ENCODE data around the gene SLC25A40. TPM values are rescaled to one million over a fixed set of nuclear protein-coding genes. Genes with fewer than 3 reads are reported as not detected.
"Not testable (repeated sequence)": the region's sequence is repeated elsewhere in the genome, so short reads cannot be mapped to it uniquely, and the experiment has no call there.

The SLC25A40 gene
- total RNA-seq, 2 experiments from 2014 or later: 9.4 to 11.1 TPM

GRCh38 chr7:87870471-87870870 lies 5.7 kb downstream of the SLC25A40 start:
- Mint-ChIP-seq H3K27me3 (no peaks in the 10 kb centered on the region), H3K4me1 (ENCODE audit: low read depth) (peaks cover 32% of the 10 kb centered on the region), H3K4me3 (no peak overlapping the region), H3K27ac (no peak overlapping the region), H3K9me3 (peaks cover 14% of the 10 kb centered on the region), H3K36me3 (ENCODE audit: low read depth) (peaks cover 96% of the 10 kb centered on the region)
- CTCF ChIA-PET: no interaction called here
- H3K9me3 ChIP-seq (ENCODE audit: control insufficient read depth in 1 of 2, insufficient read depth in 1 of 2, low read length in 2 of 2): peaks cover 20 to 25% of the 10 kb centered on the region in 2 experiments
- DNase-seq: no peak
- intact Hi-C loops (cut with DNase I, micrococcal nuclease): loop anchor here (5.0 to 10.0 kb wide), 6 partner anchors 347 to 816 kb away; partner anchors contain the start of genes CROT (in 1 of the 2), ELAPOR2 (in 1 of the 2) and TMEM243 (in 1 of the 2)
- no peak overlapping the region for H3K4me3 ChIP-seq (ENCODE audit: low read length)
- peaks cover 7% of the 10 kb centered on the region for H3K4me1 ChIP-seq (ENCODE audit: insufficient read depth, low read length)
- H3K27ac ChIP-seq (ENCODE audit: low read depth in 1 of 2, low read length in 2 of 2): no peak overlapping the region
- POLR2A ChIA-PET: no interaction called here
- H3K27me3 ChIP-seq (ENCODE audit: control insufficient read depth in 1 of 2, insufficient read depth in 2 of 2, low read length in 2 of 2): no peaks in the 10 kb centered on the region
- peaks cover 26% of the 10 kb centered on the region for H3K36me3 ChIP-seq (ENCODE audit: insufficient read depth, low read length)
- ATAC-seq (ENCODE audit: poor library complexity): no peak
- TF ChIP-seq, protein P1, sequence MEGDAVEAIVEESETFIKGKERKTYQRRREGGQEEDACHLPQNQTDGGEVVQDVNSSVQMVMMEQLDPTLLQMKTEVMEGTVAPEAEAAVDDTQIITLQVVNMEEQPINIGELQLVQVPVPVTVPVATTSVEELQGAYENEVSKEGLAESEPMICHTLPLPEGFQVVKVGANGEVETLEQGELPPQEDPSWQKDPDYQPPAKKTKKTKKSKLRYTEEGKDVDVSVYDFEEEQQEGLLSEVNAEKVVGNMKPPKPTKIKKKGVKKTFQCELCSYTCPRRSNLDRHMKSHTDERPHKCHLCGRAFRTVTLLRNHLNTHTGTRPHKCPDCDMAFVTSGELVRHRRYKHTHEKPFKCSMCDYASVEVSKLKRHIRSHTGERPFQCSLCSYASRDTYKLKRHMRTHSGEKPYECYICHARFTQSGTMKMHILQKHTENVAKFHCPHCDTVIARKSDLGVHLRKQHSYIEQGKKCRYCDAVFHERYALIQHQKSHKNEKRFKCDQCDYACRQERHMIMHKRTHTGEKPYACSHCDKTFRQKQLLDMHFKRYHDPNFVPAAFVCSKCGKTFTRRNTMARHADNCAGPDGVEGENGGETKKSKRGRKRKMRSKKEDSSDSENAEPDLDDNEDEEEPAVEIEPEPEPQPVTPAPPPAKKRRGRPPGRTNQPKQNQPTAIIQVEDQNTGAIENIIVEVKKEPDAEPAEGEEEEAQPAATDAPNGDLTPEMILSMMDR (IDR thresholded peaks at IDR 0.05): no peak

GRCh38 chr7:87866533-87866932 lies 9.6 kb downstream of the SLC25A40 start:
- H3K4me3 Mint-ChIP-seq; intact Hi-C loops (cut with DNase I, micrococcal nuclease); ATAC-seq (ENCODE audit: poor library complexity); H3K4me1 ChIP-seq (ENCODE audit: insufficient read depth, low read length); H3K27ac ChIP-seq (ENCODE audit: low read depth in 1 of 2, low read length in 2 of 2); H3K27me3 Mint-ChIP-seq; H3K27me3 ChIP-seq (ENCODE audit: control insufficient read depth in 1 of 2, insufficient read depth in 2 of 2, low read length in 2 of 2); H3K9me3 Mint-ChIP-seq; POLR2A ChIA-PET; H3K4me3 ChIP-seq (ENCODE audit: low read length); H3K4me1 Mint-ChIP-seq (ENCODE audit: low read depth); DNase-seq; H3K27ac Mint-ChIP-seq; CTCF ChIA-PET: not testable (repeated sequence)
- Histone ChIP-seq H3K9me3 (ENCODE audit: control insufficient read depth in 1 of 2, insufficient read depth in 1 of 2, low read length in 2 of 2) (peaks cover 19 to 25% of the 10 kb centered on the region in 2 experiments), H3K36me3 (ENCODE audit: insufficient read depth, low read length) (peaks cover 27% of the 10 kb centered on the region)
- H3K36me3 Mint-ChIP-seq (ENCODE audit: low read depth): peaks cover 80% of the 10 kb centered on the region

DNA sequence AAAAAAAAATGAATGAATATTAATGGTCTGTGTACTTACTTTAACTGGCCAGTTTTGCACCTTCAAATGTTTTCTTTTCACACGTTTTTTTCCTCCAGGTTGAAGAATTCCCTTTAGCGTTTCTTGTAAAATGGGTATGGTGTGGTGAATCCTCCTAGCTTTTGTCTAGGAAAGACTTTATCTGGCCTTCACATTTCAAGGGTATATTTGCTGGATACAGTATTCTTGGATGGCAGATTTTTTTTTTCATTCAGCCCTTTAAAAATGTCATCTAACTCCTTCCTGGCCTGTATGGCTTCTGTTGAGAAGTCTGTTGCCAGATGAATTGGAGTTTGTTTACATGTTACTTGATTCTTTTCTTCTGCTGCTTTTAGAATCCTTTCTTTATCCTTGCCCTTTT lies 10.1 kb downstream of the SLC25A40 start:
- H3K4me3 ChIP-seq (ENCODE audit: low read length): no peak overlapping the region
- no peak overlapping the region for H3K27ac ChIP-seq (ENCODE audit: low read depth in 1 of 2, low read length in 2 of 2)
- H3K36me3 ChIP-seq (ENCODE audit: insufficient read depth, low read length): peaks cover 26% of the 10 kb centered on the region
- no peak overlapping the region for H3K4me3 Mint-ChIP-seq
- H3K27ac Mint-ChIP-seq: no peak overlapping the region
- peaks cover 19 to 23% of the 10 kb centered on the region in 2 experiments for H3K9me3 ChIP-seq (ENCODE audit: control insufficient read depth in 1 of 2, insufficient read depth in 1 of 2, low read length in 2 of 2)
- H3K27me3 Mint-ChIP-seq: no peaks in the 10 kb centered on the region
- peaks cover 7% of the 10 kb centered on the region for H3K9me3 Mint-ChIP-seq
- H3K4me1 Mint-ChIP-seq (ENCODE audit: low read depth): peaks cover 10% of the 10 kb centered on the region
- intact Hi-C loops (cut with DNase I, micrococcal nuclease): no loop called here
- peaks cover 2% of the 10 kb centered on the region for H3K4me1 ChIP-seq (ENCODE audit: insufficient read depth, low read length)
- ATAC-seq (ENCODE audit: poor library complexity) (no peak), DNase-seq (no peak)
- no peaks in the 10 kb centered on the region for H3K27me3 ChIP-seq (ENCODE audit: control insufficient read depth in 1 of 2, insufficient read depth in 2 of 2, low read length in 2 of 2)
- TF ChIP-seq, protein P1 (IDR thresholded peaks at IDR 0.05): no peak
- ChIA-PET CTCF (no interaction called here), POLR2A (no interaction called here)
- peaks cover 76% of the 10 kb centered on the region for H3K36me3 Mint-ChIP-seq (ENCODE audit: low read depth)

DNA sequence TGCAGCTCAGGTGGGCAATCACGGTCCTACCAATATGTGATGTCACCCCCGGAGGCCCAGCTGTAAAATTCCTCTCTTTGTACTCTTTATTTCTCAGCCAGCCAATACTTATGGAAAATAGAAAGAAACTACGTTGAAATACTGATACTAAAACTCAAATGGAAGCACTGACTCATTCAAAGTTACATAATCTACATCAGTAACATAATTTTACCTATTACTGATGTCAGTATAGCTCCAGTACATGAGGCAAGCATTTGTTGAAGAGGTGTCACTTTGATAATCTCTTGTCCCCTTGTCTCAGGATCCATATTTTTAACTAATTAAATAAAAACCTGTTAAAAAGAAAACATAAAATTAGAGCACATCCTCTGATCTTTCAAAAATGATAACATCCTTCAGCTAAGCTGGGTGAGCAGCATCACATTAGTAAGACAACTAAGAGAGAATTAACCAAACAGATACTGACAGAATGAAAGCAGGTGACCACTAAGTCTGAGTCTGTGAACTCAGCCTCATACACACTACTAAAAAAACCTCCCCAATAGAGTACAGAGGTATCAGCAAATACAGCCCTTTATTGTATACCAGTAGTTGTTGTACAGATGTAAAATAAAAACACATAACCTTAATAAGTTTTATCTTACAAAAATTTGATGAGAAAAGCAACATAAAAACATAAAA lies 17.6 kb downstream of the SLC25A40 start:
- intact Hi-C loops (cut with DNase I, micrococcal nuclease): no loop called here

More for the DNA sequence above, 17.6 kb downstream of the SLC25A40 start:
- Mint-ChIP-seq H3K27me3 (no peaks in the 10 kb centered on the region), H3K36me3 (ENCODE audit: low read depth) (peaks cover 71% of the 10 kb centered on the region), H3K4me1 (ENCODE audit: low read depth) (peaks cover 15% of the 10 kb centered on the region), H3K9me3 (no peaks in the 10 kb centered on the region), H3K27ac (no peak overlapping the region), H3K4me3 (no peak overlapping the region)
- ATAC-seq (ENCODE audit: poor library complexity) (no peak), DNase-seq (no peak)
- Histone ChIP-seq H3K4me3 (ENCODE audit: low read length) (no peak overlapping the region), H3K36me3 (ENCODE audit: insufficient read depth, low read length) (peaks cover 24% of the 10 kb centered on the region), H3K4me1 (ENCODE audit: insufficient read depth, low read length) (no peaks in the 10 kb centered on the region), H3K9me3 (ENCODE audit: control insufficient read depth in 1 of 2, insufficient read depth in 1 of 2, low read length in 2 of 2) (no peaks in the 10 kb centered on the region), H3K27me3 (ENCODE audit: control insufficient read depth in 1 of 2, insufficient read depth in 2 of 2, low read length in 2 of 2) (no peaks in the 10 kb centered on the region), H3K27ac (ENCODE audit: low read depth in 1 of 2, low read length in 2 of 2) (no peak overlapping the region)
- POLR2A ChIA-PET: no interaction called here
- CTCF ChIA-PET: no interaction called here
- TF ChIP-seq, protein P1 (IDR thresholded peaks at IDR 0.05): no peak

Measured in CD4-positive, alpha-beta T cell (primary cell).